ENCODE measurements around the gene GPR137B.

DNA sequence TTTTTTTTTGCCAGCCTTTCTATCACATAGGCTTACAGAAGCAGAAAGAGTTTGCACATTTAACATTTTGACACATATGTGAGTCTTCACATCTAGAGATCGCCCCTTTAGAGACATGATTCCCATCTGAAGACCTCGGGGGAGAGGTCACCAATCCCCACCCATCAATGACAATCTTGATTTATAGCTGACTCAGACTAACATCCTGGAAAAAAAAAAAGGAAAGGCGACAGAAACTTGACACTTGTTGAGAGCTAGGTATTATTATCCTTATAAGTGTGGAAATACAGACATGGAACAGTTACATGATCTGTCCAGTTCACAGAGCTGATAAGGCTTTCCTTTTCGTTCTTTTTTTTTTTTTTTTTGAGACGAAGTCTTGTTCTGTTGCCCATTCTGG lies 49.4 kb upstream of the GPR137B start:
- TF ChIP-seq, protein P1, sequence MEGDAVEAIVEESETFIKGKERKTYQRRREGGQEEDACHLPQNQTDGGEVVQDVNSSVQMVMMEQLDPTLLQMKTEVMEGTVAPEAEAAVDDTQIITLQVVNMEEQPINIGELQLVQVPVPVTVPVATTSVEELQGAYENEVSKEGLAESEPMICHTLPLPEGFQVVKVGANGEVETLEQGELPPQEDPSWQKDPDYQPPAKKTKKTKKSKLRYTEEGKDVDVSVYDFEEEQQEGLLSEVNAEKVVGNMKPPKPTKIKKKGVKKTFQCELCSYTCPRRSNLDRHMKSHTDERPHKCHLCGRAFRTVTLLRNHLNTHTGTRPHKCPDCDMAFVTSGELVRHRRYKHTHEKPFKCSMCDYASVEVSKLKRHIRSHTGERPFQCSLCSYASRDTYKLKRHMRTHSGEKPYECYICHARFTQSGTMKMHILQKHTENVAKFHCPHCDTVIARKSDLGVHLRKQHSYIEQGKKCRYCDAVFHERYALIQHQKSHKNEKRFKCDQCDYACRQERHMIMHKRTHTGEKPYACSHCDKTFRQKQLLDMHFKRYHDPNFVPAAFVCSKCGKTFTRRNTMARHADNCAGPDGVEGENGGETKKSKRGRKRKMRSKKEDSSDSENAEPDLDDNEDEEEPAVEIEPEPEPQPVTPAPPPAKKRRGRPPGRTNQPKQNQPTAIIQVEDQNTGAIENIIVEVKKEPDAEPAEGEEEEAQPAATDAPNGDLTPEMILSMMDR (IDR thresholded peaks at IDR 0.05 in 8 of 11, conservative IDR thresholded peaks at IDR 0.05 in 3 of 11): no peak
- TF ChIP-seq POLR2A (IDR thresholded peaks at IDR 0.05): no peak
